Endothelial cell of umbilical vein (primary cell): ENCODE data around the gene ZNF672. TPM values are rescaled to one million over a fixed set of nuclear protein-coding genes. Genes with fewer than 3 reads are reported as not detected.

Experiments used
- BruUV-seq: library from RNA; stranded (reverse); fragments of 400-500 nt; replicated peaks from 2 replicates; lab custom pipeline; 2021; lab: Mats Ljungman, UMichigan
- CTCF ChIA-PET: fragments of 300-600, 350-600 bp; sonication (Branson Sonifier 250); formaldehyde crosslinking; loops from one replicate; lab custom pipeline; 2021; ENCODE audit warnings: antibody characterized with exemption, inconsistent platforms; lab: Charles Lee
- POLR2A ChIA-PET: fragments of 300-600, 350-600 bp; sonication (Branson Sonifier 250); formaldehyde crosslinking; loops from one replicate; lab custom pipeline; 2021; ENCODE audit warnings: antibody characterized with exemption, inconsistent platforms; lab: Charles Lee
- DNase-seq: peaks from one replicate; pipeline ENCODE4 v3.0.0-alpha.2; 2011; ENCODE audit warnings: low read depth, low spot score
- FAIRE-seq: peaks from 2 replicates; lab custom pipeline; 2011; peaks lifted over from hg19 to GRCh38; lab: Jason Lieb, UNC
- H2AFZ ChIP-seq: 2 replicates; pipeline ENCODE4 v1.6.0; 2012; ENCODE audit warnings: low read depth, low read length, control low read depth, inconsistent platforms
- H3K27ac ChIP-seq: 2 replicates; pipeline ENCODE4 v1.5.1; 2011; ENCODE audit warnings: low read depth, mild to moderate bottlenecking, control low read depth, low read length, moderate library complexity; ENCODE audit not compliant: insufficient read depth
- H3K27me3 ChIP-seq, 2 experiments: 2 replicates each; pipeline versions ENCODE4 v1.6.0 to v1.6.1; 2011; ENCODE audit warnings: low read length in 2 of 2, mixed read lengths in 1 of 2; ENCODE audit not compliant: control insufficient read depth in 2 of 2, insufficient read depth in 2 of 2
- H3K36me3 ChIP-seq, 2 experiments: 2 replicates in 1 of 2; 3 replicates in 1 of 2; pipeline ENCODE4 v1.5.1; 2011; ENCODE audit warnings: low read length in 2 of 2, mild to moderate bottlenecking in 1 of 2, moderate library complexity in 1 of 2; ENCODE audit not compliant: control insufficient read depth in 2 of 2, insufficient read depth in 2 of 2; ENCODE audit errors: extremely low read depth in 1 of 2
- H3K4me1 ChIP-seq: 3 replicates; pipeline ENCODE4 v1.5.1; 2011; ENCODE audit warnings: mild to moderate bottlenecking, low read length; ENCODE audit not compliant: control insufficient read depth, insufficient read depth; ENCODE audit errors: extremely low read depth
- H3K4me2 ChIP-seq: 2 replicates; pipeline ENCODE4 v1.6.1; 2011; ENCODE audit warnings: low read length, control low read depth, mixed read lengths; ENCODE audit not compliant: insufficient read depth
- H3K4me3 ChIP-seq, 3 experiments: fragments of 200-600 bp in 1 of 3; sonication (generic), shearing (Covaris generic) in 1 of 3; replicated peaks in 1 of 3; 2 replicates each; pipeline ENCODE4 v1.5.1; 2011 to 2016; ENCODE audit warnings: control low read depth in 3 of 3, low read length in 3 of 3, mild to moderate bottlenecking in 2 of 3, inconsistent platforms in 1 of 3, low read depth in 1 of 3, moderate library complexity in 1 of 3; ENCODE audit not compliant: insufficient read depth in 1 of 3
- H3K79me2 ChIP-seq: 2 replicates; pipeline ENCODE4 v1.6.0; 2012; ENCODE audit warnings: low read length, inconsistent platforms; ENCODE audit not compliant: control insufficient read depth, insufficient read depth
- H3K9ac ChIP-seq: replicated peaks from 2 replicates; pipeline ENCODE3; 2011; ENCODE audit warnings: low read length, control low read depth; ENCODE audit not compliant: insufficient read depth; ENCODE audit errors: extremely low read depth
- H3K9me1 ChIP-seq: replicated peaks from 3 replicates; pipeline ENCODE4 v1.6.0; 2011; ENCODE audit warnings: mild to moderate bottlenecking, low read length; ENCODE audit not compliant: control insufficient read depth, insufficient read depth; ENCODE audit errors: extremely low read depth
- H3K9me3 ChIP-seq: replicated peaks from 2 replicates; pipeline ENCODE4 v1.5.1; 2012; ENCODE audit warnings: low read length, inconsistent platforms; ENCODE audit not compliant: control insufficient read depth, insufficient read depth
- H4K20me1 ChIP-seq: replicated peaks from 2 replicates; pipeline ENCODE3; 2011; ENCODE audit warnings: mild to moderate bottlenecking, low read length; ENCODE audit not compliant: control insufficient read depth, insufficient read depth; ENCODE audit errors: extremely low read depth
- CTCF ChIP-seq, 2 donors: IDR thresholded peaks; 1 replicate in 1 of 2; 2 replicates in 1 of 2; pipeline ENCODE4 v1.5.1; 2011; ENCODE audit warnings: low read length in 2 of 2, mild to moderate bottlenecking in 2 of 2, moderate library complexity in 2 of 2, control low read depth in 1 of 2, inconsistent platforms in 1 of 2, low read depth in 1 of 2; ENCODE audit not compliant: insufficient read depth in 1 of 2; ENCODE audit errors: extremely low read depth in 1 of 2
- EZH2 ChIP-seq: IDR thresholded peaks from 2 replicates; pipeline ENCODE4 v1.6.1; 2012; ENCODE audit warnings: borderline replicate concordance, low read depth, mild to moderate bottlenecking, moderate library complexity, low read length, inconsistent platforms; ENCODE audit not compliant: severe bottlenecking
- FOS ChIP-seq: IDR thresholded peaks from 2 replicates; pipeline ENCODE4 v1.6.1; 2011; ENCODE audit warnings: mild to moderate bottlenecking, low read length, moderate library complexity, borderline replicate concordance; ENCODE audit not compliant: insufficient read depth
- GATA2 ChIP-seq: IDR thresholded peaks from 2 replicates; pipeline ENCODE4 v1.7.0; 2011; ENCODE audit warnings: low read depth, mild to moderate bottlenecking, moderate library complexity, mixed read lengths, low read length; ENCODE audit not compliant: insufficient read length, insufficient read depth
- JUN ChIP-seq: IDR thresholded peaks from 2 replicates; pipeline ENCODE4 v1.6.1; 2011; ENCODE audit warnings: borderline replicate concordance, low read depth; ENCODE audit not compliant: insufficient read length, insufficient read depth
- MAX ChIP-seq: IDR thresholded peaks from 2 replicates; pipeline ENCODE4 v1.6.1; 2011; ENCODE audit not compliant: insufficient read depth, insufficient read length
- MYC ChIP-seq: IDR thresholded peaks from one replicate; pipeline ENCODE4 v1.6.1; 2011; ENCODE audit warnings: mild to moderate bottlenecking, low read depth, low read length
- POLR2A ChIP-seq: IDR thresholded peaks from 2 replicates; pipeline ENCODE4 v1.6.1; 2012; ENCODE audit warnings: low read depth, mild to moderate bottlenecking, control low read depth, low read length
- POLR2AphosphoS5 ChIP-seq: IDR thresholded peaks from 2 replicates; pipeline ENCODE4 v1.6.1; 2012; ENCODE audit warnings: low read depth, mild to moderate bottlenecking, control low read depth, low read length, moderate library complexity; ENCODE audit not compliant: insufficient read depth
- dilution Hi-C: fragments of 300-500 bp; cut with MboI; formaldehyde crosslinking; loops from one replicate; pipeline ENCODE4 v1.15.0; 2019; ENCODE audit warnings: low sequenced_read_pairs; ENCODE audit not compliant: extremely low pct_ligation_motif_present
- intact Hi-C: fragments of 100-400 bp; cut with micrococcal nuclease; formaldehyde crosslinking; loops from one replicate; pipeline ENCODE4 v1.10.0; 2022
- polyA plus RNA-seq, 4 experiments: library from polyadenylated mRNA; depleted of rRNA in 3 of 4; stranded (reverse) in 3 of 4; unstranded in 1 of 4; fragments of >200 nt; gene quantifications; 2 replicates each; pipeline versions ENCODE4 v1.2.1 to v1.2.3, GENCODE V29; 2011 to 2012; ENCODE audit warnings: missing spikeins in 1 of 4
- total RNA-seq: library from RNA; stranded (reverse); gene quantifications from 2 replicates; pipeline ENCODE4 v1.2.3, GENCODE V29; 2021

ZNF672 gene
- total and polyA plus RNA-seq, 2 donors (not counting 3 experiments of a cell fraction or from before 2014, with no cell fraction given) = 20.1 to 29.6 TPM

DNA sequence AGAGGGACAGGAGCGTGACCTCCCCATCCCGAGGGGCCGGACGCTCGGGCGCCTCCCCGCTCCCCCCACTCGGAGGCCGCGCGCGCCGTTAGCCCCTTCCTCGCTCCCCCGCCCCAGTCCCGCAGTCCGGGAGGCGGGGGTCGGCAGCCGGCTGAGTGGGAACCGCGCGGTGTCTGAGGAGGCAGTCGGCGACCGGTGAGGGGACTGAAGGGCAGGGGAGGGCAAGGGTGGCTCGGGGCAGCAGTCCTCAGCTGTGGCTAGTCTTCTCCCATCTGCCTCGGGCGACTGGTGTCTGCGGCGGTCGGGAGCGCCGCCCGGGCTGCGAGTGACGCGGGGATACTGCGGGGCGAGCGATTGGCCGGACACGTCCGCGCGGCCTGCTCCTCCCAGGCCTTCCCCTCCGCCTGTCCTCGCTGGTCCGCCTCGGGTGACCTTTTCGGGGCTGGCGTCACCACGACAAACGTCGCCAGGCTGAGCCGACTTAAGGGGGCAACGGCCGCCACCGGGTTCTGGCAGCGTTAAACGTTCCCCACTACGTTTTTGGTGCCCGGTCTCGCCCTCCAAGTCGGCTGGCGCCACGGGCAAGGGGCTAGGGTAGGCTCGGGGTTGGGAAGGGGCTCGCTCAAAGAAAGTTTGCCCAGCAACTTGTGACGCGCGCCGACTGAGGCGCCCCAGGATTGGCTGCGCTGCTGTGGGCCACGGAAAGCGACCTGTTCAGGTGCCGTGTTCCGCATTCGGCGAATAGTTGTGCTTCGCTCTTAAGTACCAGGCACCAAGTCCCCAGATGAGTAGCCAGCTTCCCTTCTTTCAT lies 538 bp downstream of the ZNF672 start:
- Histone ChIP-seq H3K4me1 (peaks cover 14% of the 10 kb centered on the region), H2AFZ (peak overlapping the region; percentile 73), H3K36me3 (no peaks in the 10 kb centered on the region), H3K4me2 (peak overlapping the region; percentile 93), H3K9me3 (no peaks in the 10 kb centered on the region), H3K4me3 (peak overlapping the region; percentile 60 to 91 (median 83)), H3K79me2 (peaks cover 17% of the 10 kb centered on the region), H3K27me3 (no peaks in the 10 kb centered on the region), H3K27ac (peak overlapping the region; percentile 83), H4K20me1 (no peaks in the 10 kb centered on the region), H3K9me1 (no peaks in the 10 kb centered on the region), H3K9ac (peak overlapping the region; percentile 90)
- TF ChIP-seq POLR2AphosphoS5 (peak; percentile 77), EZH2 (no peak)
- ChIA-PET CTCF (interaction anchor here (1.2 to 2.3 kb wide), 3 partner anchors 11 to 20 kb away, joined by 12 to 33 read pairs (median 17); partner anchors contain the start of genes SH3BP5L and ZNF692), POLR2A (interaction anchor here (0.9 to 3.1 kb wide), 5 partner anchors 10 to 35 kb away, joined by 6 to 14 read pairs (median 9); partner anchors contain the start of genes SH3BP5L and ZNF692)
- DNase-seq = peak; percentile 91
- BruUV-seq = no TSS peak
- FAIRE-seq = no peak
- intact Hi-C loops (loop anchor here (1.0 kb wide), 4 partner anchors 12 to 68 kb away; partner anchors contain the start of genes PGBD2 and ZNF692), dilution Hi-C loops (no loop called here)

- Histone ChIP-seq H3K36me3 (no peaks in the 10 kb centered on the region), H3K4me2 (peak overlapping the region; percentile 93), H3K4me3 (peak overlapping the region; percentile 60 to 91 (median 83)), H3K79me2 (peaks cover 17% of the 10 kb centered on the region), H4K20me1 (no peaks in the 10 kb centered on the region), H3K27ac (peak overlapping the region; percentile 83), H3K9me1 (no peaks in the 10 kb centered on the region), H3K27me3 (no peaks in the 10 kb centered on the region), H3K4me1 (peaks cover 14% of the 10 kb centered on the region), H3K9ac (peak overlapping the region; percentile 90), H2AFZ (peak overlapping the region; percentile 73), H3K9me3 (no peaks in the 10 kb centered on the region)
- CTCF ChIA-PET = interaction anchor here (0.8 to 2.3 kb wide), 3 partner anchors 12 to 20 kb away, joined by 4 to 33 read pairs (median 17); partner anchors contain the start of genes SH3BP5L and ZNF692
- intact Hi-C loops (no loop called here), dilution Hi-C loops (no loop called here)
- no peak for TF ChIP-seq POLR2AphosphoS5
- TF ChIP-seq EZH2 = no peak
- TF ChIP-seq POLR2A = no peak
- TF ChIP-seq FOS = no peak
- TF ChIP-seq GATA2 = no peak
- no peak for TF ChIP-seq JUN
- TF ChIP-seq MAX = no peak
- TF ChIP-seq CTCF (IDR thresholded peaks at IDR 0.05; ENCODE audit: extremely low read depth in 1 of 2, insufficient read depth in 1 of 2, low read depth in 1 of 2, low read length in 2 of 2) = no peak
- no peak for TF ChIP-seq MYC
- FAIRE-seq = no peak
- POLR2A ChIA-PET = interaction anchor here (3.1 kb wide), 1 partner anchor 11 kb away, joined by 13 read pairs; no protein-coding TSS in a partner anchor
- BruUV-seq = TSS peak; percentile 32
- DNase-seq = no peak
Measured at GRCh38 chr1:248839168-248839555, 1.1 kb downstream of the ZNF672 start.
